Muscle layer of duodenum (tissue), 2 donors: ENCODE measurements around the gene ANKRD34C.

Source experiments
- H3K27ac ChIP-seq: one replicate; pipeline ENCODE4 v1.7.0; 2013; ENCODE audit warnings: mild to moderate bottlenecking, low read length
- H3K27me3 ChIP-seq: one replicate; pipeline ENCODE4 v1.7.0; 2013; ENCODE audit warnings: low read depth, mild to moderate bottlenecking, control low read depth, low read length
- H3K36me3 ChIP-seq, 2 donors: one replicate each; pipeline ENCODE4 v1.7.0; 2013; ENCODE audit warnings: low read length in 2 of 2, control low read depth in 1 of 2, mild to moderate bottlenecking in 1 of 2; ENCODE audit not compliant: insufficient read depth in 2 of 2, control insufficient read depth in 1 of 2
- H3K4me1 ChIP-seq, 2 donors: one replicate each; pipeline ENCODE4 v1.7.0; 2013; ENCODE audit warnings: low read length in 2 of 2, mild to moderate bottlenecking in 2 of 2, control low read depth in 1 of 2, moderate library complexity in 1 of 2; ENCODE audit not compliant: insufficient read depth in 2 of 2, control insufficient read depth in 1 of 2
- H3K4me3 ChIP-seq, 2 donors: one replicate each; pipeline ENCODE4 v1.7.0; 2013; ENCODE audit warnings: low read length in 2 of 2, low read depth in 1 of 2, mild to moderate bottlenecking in 1 of 2
- H3K9me3 ChIP-seq, 2 donors: one replicate each; pipeline ENCODE4 v1.7.0; 2013; ENCODE audit warnings: low read length in 2 of 2, control low read depth in 1 of 2, mild to moderate bottlenecking in 1 of 2; ENCODE audit not compliant: control insufficient read depth in 1 of 2
- donor health status: healthy.

ANKRD34C gene

DNA sequence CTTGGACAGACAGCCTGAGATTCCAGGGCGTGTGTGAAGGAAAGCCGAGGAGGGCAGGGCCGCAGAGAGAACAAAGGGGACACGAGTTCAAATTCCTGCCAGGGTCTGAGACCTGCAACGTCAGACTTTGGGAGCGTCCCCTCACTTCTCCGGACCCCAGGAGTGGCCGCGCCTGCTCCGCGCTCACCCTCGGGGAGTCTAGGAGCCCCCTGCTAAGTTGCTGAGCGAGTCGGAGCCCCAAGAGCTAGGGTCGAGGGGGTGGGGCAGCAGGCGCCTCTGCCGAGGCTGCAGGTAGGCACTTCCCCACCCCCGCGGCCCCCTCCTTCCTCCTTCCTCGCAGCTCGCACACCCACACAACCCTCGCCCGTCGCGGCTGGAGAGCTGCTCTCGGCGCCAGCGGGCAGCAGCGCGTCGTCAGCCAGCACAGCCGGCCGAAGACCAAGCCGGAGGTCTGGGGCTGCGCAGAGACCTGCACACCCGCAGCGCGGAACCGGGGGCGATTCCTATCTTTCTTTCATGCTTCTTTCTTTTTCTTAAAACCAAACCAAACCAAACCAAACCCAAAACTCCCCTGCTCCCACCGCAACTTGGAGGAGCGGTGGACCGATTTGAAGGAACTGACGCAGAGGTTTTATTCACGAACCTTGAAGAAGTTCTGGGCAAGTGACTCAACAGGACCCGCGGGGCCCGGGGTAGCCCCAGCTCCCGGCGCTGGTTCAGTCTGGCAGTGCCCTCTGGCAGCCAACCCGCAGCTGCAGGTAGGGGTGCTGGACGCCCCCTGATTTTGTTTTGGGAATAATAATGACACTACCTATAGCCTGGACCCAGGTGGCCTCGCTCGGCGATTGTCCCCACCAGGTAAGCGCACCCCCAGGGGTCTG is at the start of gene ANKRD34C:
Gene ANKRD34C, plus strand, starts transcription at position 352 of the 881 bp plus-strand sequence. CDS start 10,563 bp downstream, outside the sequence.
- Histone ChIP-seq H3K27me3 (peaks cover 23% of the 10 kb centered on the region), H3K4me3 (no peak within 1 kb of the TSS), H3K9me3 (peaks cover 3 to 5% of the 10 kb centered on the region in 2 donors), H3K36me3 (no peaks in the 10 kb centered on the region), H3K4me1 (no peaks in the 10 kb centered on the region), H3K27ac (no peak within 1 kb of the TSS)

GRCh38 chr15:79233236-79233635 is 49.3 kb upstream of the ANKRD34C start:
- Histone ChIP-seq H3K27me3 (no peaks in the 10 kb centered on the region), H3K4me3 (no peak overlapping the region), H3K27ac (no peak overlapping the region), H3K4me1 (no peaks in the 10 kb centered on the region), H3K9me3 (peaks cover 0 to 15% of the 10 kb centered on the region in 2 donors), H3K36me3 (no peaks in the 10 kb centered on the region)

DNA sequence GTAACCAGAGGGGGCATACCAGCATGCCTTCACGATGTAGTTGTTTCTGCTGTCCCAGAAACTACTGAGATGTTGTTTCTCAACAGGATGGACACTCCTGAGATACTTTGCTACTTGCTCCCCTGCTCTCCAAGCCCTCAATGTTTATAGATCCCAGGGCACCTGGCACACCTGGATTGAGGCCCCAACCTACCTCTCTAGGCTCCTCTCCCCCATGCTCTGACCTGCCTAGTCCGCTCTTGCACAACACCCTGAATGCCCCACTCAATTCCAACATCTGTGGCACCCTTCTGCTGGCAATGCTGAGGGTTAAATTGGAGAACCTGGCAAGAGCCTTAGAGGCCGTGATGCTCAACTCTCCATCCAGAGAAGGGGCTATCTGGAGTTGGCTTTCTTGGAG is 42.5 kb upstream of the ANKRD34C start:
- H3K9me3 ChIP-seq, result no peaks in the 10 kb centered on the region
- H3K27ac ChIP-seq, result no peak overlapping the region
- no peaks in the 10 kb centered on the region for H3K36me3 ChIP-seq
- no peaks in the 10 kb centered on the region for H3K27me3 ChIP-seq
- no peaks in the 10 kb centered on the region for H3K4me1 ChIP-seq
- no peak overlapping the region for H3K4me3 ChIP-seq

- H3K4me3 ChIP-seq, result no peak overlapping the region
- H3K36me3 ChIP-seq, result no peaks in the 10 kb centered on the region
- no peaks in the 10 kb centered on the region for H3K9me3 ChIP-seq
- no peaks in the 10 kb centered on the region for H3K4me1 ChIP-seq
- H3K27me3 ChIP-seq, result no peaks in the 10 kb centered on the region
- H3K27ac ChIP-seq, result no peak overlapping the region
These were observed 38.8 kb upstream of the ANKRD34C start for GRCh38 chr15:79243723-79244122.

DNA sequence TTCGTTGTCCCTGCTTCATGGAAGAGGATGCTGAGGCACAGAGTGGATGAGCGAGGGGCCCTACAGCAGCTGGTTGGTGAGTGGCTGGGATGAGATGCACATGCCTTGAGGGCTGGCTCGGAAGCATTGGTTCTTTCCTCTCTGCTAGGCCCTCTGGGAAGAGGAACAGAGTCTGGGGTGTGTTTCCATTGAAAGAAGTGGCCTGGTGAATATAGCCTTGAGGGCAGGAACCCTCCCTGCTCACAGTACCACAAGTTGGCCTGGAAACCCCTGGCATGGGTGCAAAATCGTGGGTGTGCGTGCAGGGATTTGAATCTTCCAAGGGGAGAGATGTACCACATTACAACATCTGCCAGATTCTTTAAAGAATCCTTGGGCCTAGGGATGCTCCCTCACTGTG is 37.6 kb upstream of the ANKRD34C start:
- no peaks in the 10 kb centered on the region for H3K9me3 ChIP-seq
- H3K27ac ChIP-seq, result no peak overlapping the region
- no peaks in the 10 kb centered on the region for H3K27me3 ChIP-seq
- no peaks in the 10 kb centered on the region for H3K36me3 ChIP-seq
- H3K4me1 ChIP-seq, result no peaks in the 10 kb centered on the region
- no peak overlapping the region for H3K4me3 ChIP-seq

- H3K27ac ChIP-seq, result no peak overlapping the region
- no peaks in the 10 kb centered on the region for H3K27me3 ChIP-seq
- H3K9me3 ChIP-seq, result no peaks in the 10 kb centered on the region
- H3K4me3 ChIP-seq, result no peak overlapping the region
- no peaks in the 10 kb centered on the region for H3K36me3 ChIP-seq
- H3K4me1 ChIP-seq, result no peaks in the 10 kb centered on the region
These were observed 34.3 kb upstream of the ANKRD34C start for GRCh38 chr15:79248183-79248582.

DNA sequence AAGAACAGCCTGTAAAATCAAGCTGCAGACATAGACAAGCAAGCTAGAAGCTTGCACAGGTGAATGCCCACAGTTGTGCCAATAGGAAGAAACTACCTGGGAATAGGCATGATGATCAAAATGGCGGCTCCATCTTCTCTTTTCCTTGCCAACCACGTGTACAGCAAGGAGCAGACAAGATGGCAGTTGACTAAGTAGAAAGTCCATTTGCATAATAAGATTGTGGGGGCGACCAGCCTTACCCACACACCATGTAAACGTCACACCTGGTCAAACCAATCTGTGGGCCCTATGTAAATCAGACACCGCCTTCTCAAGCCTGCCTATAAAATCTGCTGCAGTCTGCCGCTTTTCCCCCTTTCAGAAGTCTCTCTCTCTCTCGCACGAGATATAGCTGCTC is 25.1 kb upstream of the ANKRD34C start:
- no peak overlapping the region for H3K27ac ChIP-seq
- H3K9me3 ChIP-seq, result no peaks in the 10 kb centered on the region
- H3K27me3 ChIP-seq, result no peaks in the 10 kb centered on the region

DNA sequence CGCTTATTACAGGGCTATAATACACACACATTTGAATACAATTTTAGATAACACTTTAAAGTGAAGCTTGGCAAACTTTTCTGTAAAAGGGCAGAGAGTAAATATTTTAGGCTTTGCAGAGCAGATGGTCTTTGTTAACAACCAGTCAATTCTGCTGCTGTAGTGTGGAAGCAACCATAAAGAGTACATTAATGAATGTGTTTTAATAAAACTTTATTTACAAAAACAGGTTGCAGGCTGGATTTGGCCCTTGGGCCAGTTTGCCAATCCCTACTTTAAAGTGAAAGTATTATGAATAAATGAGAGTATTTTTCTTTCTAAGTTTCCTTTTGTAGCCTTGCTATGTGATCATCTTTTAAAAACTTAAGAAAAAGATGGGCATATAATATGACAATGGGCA is 20.7 kb upstream of the ANKRD34C start:
- no peaks in the 10 kb centered on the region for H3K27me3 ChIP-seq
- H3K36me3 ChIP-seq, result no peaks in the 10 kb centered on the region
- no peaks in the 10 kb centered on the region for H3K4me1 ChIP-seq
- no peaks in the 10 kb centered on the region for H3K9me3 ChIP-seq
- no peak overlapping the region for H3K4me3 ChIP-seq
- H3K27ac ChIP-seq, result no peak overlapping the region

More for the DNA sequence above, 25.1 kb upstream of the ANKRD34C start:
- H3K4me3 ChIP-seq, result no peak overlapping the region
- no peaks in the 10 kb centered on the region for H3K4me1 ChIP-seq
- no peaks in the 10 kb centered on the region for H3K36me3 ChIP-seq

DNA sequence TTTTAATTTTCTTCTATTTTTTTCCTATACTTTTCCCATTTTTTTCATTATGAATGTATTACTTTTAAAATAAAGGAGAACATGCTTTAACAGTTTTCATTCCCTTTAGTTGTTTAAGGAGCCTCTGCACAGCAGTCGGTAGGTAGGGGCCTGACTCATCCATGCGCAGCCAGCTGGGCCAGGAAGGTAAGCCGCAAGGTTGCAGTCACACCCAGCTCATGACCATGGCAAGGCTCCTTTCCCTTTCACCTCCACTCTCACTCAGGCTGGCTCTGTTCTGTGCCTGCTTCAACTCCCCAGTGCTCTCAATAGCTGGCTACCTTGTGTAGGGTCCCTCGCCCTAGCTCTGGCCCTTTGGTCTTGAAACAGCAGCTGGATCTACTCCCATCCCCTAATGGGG is 17.4 kb upstream of the ANKRD34C start:
- H3K36me3 ChIP-seq, result no peaks in the 10 kb centered on the region

DNA sequence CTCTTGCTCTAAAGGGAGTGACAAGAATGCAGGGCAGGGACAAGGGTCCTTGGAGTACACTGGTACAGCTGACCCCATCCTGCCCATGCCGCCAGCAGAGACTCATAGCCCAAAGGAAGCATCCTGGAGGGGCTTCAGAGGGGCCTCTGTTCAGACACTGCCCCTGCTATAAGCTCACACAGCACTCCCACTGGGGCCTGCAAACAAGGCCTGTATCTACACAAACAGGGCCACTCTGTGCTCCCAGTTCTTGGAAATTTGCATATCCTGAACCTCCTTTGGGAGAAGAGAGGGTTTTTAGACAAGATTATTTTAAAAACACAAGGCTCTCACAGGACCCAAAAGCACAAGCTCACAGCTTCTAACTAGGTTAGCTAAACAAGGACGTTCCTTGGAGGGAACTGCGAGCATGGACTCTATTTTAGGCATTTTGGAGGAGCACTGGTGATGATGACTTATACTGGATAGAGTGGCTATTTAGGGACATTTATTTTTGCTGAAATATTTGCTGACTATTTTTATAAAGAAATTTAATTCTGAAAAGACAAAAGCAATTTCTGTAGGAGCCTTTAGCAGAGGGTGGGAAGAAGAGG is 16.4 kb upstream of the ANKRD34C start:
- H3K9me3 ChIP-seq, result no peaks in the 10 kb centered on the region
- H3K27ac ChIP-seq, result no peak overlapping the region

More for the DNA sequence above, 17.4 kb upstream of the ANKRD34C start:
- Histone ChIP-seq H3K4me3 (no peak overlapping the region), H3K9me3 (no peaks in the 10 kb centered on the region), H3K4me1 (no peaks in the 10 kb centered on the region), H3K27ac (no peak overlapping the region), H3K27me3 (no peaks in the 10 kb centered on the region)

DNA sequence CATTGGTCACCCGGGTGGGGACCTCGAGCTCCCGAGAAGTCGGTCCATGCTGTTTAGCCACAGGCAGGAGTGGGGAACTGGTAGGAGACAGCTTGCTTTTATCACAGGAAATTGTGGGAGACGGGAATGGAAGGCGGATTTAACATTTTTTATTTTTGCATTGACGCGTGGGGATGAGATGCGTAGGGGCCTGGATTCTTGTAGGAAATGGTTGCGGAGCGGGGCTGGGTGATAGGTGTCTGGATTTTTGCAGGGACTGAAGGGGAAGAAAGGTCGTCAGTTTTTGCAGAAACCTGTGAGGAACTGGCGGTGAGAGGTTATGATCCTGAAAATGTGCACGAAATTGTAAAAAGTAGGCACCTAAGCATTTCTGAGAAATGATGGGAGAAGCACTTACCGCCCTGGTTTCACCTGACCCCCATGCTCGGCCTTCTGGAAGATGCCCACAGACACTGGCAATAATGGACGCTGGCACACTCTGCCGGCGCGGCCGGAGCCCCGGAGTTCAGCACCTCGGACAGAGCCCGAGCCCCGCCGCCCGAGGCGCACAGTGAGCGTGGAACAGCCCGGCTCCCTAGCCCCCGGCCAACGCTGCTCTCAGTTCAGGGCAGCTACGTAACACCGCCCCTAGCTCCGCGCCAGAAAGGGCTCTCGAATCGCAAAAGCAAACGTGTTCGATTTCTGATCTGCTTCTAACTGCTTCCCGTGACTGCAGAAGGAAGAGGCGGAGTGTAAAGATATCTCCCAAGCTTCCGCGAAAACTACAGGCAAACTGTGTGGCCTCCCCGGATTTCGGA is 928 bp downstream of the ANKRD34C start:
- H3K9me3 ChIP-seq, result peaks cover 3 to 5% of the 10 kb centered on the region in 2 donors
- no peaks in the 10 kb centered on the region for H3K4me1 ChIP-seq
- H3K27ac ChIP-seq, result no peak overlapping the region
- no peaks in the 10 kb centered on the region for H3K36me3 ChIP-seq
- H3K27me3 ChIP-seq, result peaks cover 23% of the 10 kb centered on the region
- H3K4me3 ChIP-seq, result no peak overlapping the region

More for the DNA sequence above, 16.4 kb upstream of the ANKRD34C start:
- Histone ChIP-seq H3K4me1 (no peaks in the 10 kb centered on the region), H3K36me3 (no peaks in the 10 kb centered on the region), H3K4me3 (no peak overlapping the region), H3K27me3 (no peaks in the 10 kb centered on the region)
